ENCODE results near the gene HAGHL.

HAGHL gene

DNA sequence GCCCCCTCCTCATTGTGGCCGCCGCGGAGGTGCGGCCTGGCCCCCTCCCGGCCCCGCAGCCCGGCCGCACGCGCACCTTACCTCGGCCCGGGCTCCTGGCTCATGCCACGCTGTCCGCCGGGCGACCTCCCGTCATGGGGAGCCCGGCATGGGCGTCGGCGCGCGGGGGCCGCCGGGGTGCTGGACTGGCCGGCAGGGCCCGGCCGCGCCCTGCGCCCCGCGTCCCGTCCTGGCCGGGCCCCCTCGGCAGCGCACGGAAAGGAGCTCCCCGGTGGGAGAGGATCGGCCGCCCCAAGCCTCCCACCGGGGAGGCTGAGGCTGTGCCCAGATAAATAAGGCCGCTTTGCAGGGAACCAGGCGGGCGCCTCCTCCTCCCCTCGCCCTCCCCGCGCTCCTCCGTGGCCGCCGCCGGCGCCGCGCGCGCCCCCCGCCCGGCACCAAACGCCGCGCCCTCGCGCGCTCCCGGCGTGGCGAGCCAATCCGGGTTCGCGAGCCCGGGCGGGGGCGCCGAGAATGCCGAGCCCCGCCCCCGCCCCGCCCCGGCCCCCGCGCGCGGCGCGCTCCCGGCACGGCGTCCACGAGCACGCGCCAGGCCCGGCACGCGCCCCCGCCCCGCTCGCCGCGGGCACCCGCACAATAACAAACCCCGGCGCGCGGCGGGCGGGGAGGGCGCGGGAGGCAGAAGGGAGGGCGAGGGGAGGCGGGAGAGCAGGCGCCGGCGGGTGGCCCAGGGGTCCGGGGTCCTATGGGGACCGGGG is 21.3 kb upstream of the HAGHL start, which contains the start of gene FBXL16:
Gene FBXL16, minus strand, starts transcription at position 371 of the 758 bp plus-strand sequence. CDS start 8,396 bp downstream, outside the sequence.
- in situ Hi-C loops (cut with MboI; ENCODE audit: low sequenced_read_pairs) = loop anchor here (25.0 kb wide), 1 partner anchor 357 kb away; the partner anchor contains the start of gene SSTR5

- in situ Hi-C loops (cut with MboI; ENCODE audit: low sequenced_read_pairs) = loop anchor here (25.0 kb wide), 1 partner anchor 356 kb away; the partner anchor contains the start of gene SSTR5
Observed at GRCh38 chr16:706189-707061, 20.5 kb upstream of the HAGHL start.

DNA sequence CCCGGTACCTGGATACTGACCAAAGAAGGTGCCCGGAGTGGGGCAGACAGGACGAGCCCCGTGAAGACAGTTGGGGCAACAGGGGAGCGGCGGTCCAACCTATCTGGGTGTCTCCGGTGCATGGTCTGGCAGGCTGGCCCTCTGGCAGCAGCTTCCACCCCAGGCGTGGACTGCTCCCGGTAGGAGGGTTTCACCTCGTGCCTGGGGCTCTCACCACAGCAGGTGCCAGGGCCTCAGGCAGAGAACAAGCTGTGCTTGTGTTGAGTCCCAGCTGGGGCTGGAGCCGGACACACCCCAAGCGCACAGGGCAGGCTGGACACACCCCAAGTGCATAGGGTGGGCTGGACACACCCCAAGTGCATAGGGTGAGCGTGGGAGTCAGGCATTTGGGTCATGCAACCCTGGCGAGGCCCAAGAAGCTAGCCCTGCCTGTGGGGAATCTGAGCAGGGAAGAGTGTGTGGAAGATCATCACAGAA is 19.8 kb upstream of the HAGHL start:
- in situ Hi-C loops (cut with MboI; ENCODE audit: low sequenced_read_pairs) = loop anchor here (25.0 kb wide), 1 partner anchor 355 kb away; the partner anchor contains the start of gene SSTR5

GRCh38 chr16:708019-708418 is 18.9 kb upstream of the HAGHL start:
- in situ Hi-C loops (cut with MboI; ENCODE audit: low sequenced_read_pairs) = loop anchor here (25.0 kb wide), 1 partner anchor 354 kb away; the partner anchor contains the start of gene SSTR5

- in situ Hi-C loops (cut with MboI; ENCODE audit: low sequenced_read_pairs) = loop anchor here (25.0 kb wide), 1 partner anchor 353 kb away; the partner anchor contains the start of gene SSTR5
Observed at GRCh38 chr16:708959-709358, 17.9 kb upstream of the HAGHL start.

- in situ Hi-C loops (cut with MboI; ENCODE audit: low sequenced_read_pairs) = loop anchor here (5.0 to 25.0 kb wide), 2 partner anchors 77 to 352 kb away; partner anchors contain the start of genes CHTF18, RPUSD1 and SSTR5
Observed at GRCh38 chr16:709566-710499, 17.1 kb upstream of the HAGHL start.

DNA sequence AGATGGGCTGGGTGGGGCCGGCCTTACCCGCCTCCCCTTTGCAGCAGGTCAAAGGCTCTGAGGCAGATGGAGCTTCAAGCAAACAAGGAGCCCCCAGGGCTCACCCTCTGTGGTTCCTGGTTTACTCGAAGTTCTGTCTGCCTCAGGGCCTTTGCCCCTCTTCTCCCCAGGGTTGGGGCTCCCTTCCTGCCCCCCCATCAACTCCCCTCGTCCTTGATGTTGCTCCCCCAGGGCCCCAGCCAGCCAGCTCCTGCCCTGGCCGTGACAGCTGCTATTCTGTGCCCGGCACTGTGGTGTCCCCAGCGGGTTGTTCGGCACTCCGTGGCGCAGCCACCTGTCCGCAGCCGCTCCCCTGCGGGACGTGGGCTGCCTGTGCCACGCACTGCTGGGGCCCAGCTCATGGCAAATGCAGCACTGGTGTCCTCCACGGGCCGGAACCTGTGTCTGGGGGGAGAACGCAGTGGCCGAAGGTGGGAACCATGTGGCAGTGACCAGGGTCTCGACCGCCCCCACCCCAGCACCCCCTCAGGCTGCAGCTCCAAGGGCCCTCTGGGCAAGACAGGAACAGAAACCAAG is 16.3 kb upstream of the HAGHL start:
- in situ Hi-C loops (cut with MboI; ENCODE audit: low sequenced_read_pairs) = loop anchor here (5.0 to 25.0 kb wide), 2 partner anchors 77 to 352 kb away; partner anchors contain the start of genes CHTF18, RPUSD1 and SSTR5

DNA sequence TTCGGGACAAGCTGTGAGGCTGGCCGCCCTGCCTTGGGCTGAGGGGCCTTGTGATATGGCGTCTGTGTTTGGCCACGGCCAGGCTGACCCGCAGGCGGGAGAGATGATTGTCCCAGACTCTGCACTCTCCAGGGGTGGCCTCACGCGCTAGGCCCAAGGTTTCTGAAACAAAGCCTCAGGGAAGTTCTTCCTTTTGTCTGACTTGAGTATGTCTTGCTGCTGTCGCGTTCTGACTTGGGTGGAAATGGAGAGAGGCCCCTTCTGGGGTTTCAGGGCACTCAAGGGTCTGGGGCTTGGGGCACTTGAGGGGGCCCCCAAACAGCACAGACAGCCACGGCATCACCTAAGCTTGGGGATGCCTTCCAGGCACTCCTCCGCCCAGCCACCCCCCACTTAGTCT is 15.8 kb upstream of the HAGHL start:
- in situ Hi-C loops (cut with MboI; ENCODE audit: low sequenced_read_pairs) = loop anchor here (5.0 to 25.0 kb wide), 2 partner anchors 76 to 351 kb away; partner anchors contain the start of genes CHTF18, RPUSD1 and SSTR5

DNA sequence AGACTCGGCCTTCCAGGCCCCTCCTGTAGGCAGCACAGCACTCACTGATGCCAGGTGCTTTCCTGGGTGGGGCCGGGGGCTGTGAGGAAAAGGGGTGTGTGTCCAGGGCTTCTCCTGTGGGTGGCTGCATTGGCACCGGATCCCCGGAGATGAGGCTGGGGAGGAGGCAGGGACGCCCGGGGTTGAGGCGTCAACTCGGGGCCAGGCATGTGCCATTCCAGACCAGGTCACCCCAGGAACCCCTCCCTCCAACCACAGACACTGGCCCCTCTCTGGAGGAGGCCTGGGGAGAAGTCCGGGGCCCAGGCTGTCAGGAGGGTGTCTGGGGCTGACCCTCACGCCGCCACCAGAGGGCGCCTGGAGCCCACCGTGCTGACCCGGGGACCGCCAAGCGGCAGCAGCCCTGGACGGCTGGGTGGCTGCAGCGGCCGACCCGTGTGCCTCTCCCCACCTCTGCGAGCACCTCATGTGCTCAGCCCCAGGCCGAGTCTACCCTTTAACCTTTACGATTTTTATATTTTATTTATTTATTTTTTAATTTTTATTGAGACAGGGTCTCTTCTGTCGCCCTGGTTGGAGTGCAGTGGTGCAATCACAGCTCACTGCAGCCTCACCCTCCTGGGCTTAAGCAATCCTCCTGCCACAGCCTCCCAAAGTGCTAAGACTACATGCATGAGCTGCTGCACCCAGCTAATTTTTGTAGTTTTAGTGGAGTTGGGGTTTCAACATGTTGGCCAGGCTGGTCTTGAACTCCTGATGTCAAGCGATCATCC is 15.2 kb upstream of the HAGHL start:
- in situ Hi-C loops (cut with MboI; ENCODE audit: low sequenced_read_pairs) = loop anchor here (5.0 to 25.0 kb wide), 2 partner anchors 76 to 351 kb away; partner anchors contain the start of genes CHTF18, RPUSD1 and SSTR5

DNA sequence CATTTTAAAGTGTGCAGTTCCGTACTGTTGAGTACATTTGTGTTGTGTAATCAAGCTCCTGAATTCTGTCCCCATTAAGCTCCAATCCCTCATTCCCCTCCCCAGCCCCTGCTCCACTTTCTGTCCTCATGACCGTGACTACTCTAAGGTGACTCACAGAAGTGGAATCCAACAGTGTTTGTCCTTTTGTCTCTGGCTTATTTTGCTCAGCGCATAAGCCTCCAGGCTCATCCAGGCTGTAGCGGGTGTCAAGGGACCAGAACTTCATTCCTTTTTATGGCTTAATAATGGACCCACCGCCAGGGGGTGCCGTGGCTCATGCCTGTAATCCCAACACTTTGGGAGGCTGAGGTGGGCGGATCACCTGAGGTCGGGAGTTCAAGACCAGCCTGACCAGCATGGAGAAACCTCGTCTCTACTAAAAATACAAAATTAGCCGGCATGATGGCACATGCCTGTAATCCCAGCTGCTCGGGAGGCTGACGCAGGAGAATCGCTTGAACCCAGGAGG is 14.1 kb upstream of the HAGHL start:
- in situ Hi-C loops (cut with MboI; ENCODE audit: low sequenced_read_pairs) = loop anchor here (5.0 to 25.0 kb wide), 2 partner anchors 75 to 350 kb away; partner anchors contain the start of genes CHTF18, RPUSD1 and SSTR5

DNA sequence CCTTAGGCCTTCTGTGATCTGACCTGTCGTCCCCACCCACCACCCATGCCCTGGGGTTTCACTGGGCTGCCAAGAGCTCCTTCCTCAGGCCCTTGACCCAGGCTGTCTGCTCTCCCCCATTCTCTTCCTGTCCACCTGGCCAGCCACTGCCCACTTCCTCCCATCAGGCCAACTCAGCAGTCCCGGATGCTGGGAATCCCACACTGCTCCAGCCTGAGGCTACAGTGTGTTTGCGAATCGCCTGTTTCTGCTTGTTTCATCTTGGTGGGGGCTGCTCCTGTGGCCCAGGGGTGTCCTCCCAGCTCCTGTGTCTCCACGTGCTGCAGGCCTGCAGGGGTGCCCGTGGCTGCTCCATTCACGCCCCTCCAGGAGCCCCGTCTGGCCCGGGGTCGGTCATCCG is 12.8 kb upstream of the HAGHL start:
- in situ Hi-C loops (cut with MboI; ENCODE audit: low sequenced_read_pairs) = loop anchor here (5.0 to 25.0 kb wide), 2 partner anchors 73 to 348 kb away; partner anchors contain the start of genes CHTF18, RPUSD1 and SSTR5

DNA sequence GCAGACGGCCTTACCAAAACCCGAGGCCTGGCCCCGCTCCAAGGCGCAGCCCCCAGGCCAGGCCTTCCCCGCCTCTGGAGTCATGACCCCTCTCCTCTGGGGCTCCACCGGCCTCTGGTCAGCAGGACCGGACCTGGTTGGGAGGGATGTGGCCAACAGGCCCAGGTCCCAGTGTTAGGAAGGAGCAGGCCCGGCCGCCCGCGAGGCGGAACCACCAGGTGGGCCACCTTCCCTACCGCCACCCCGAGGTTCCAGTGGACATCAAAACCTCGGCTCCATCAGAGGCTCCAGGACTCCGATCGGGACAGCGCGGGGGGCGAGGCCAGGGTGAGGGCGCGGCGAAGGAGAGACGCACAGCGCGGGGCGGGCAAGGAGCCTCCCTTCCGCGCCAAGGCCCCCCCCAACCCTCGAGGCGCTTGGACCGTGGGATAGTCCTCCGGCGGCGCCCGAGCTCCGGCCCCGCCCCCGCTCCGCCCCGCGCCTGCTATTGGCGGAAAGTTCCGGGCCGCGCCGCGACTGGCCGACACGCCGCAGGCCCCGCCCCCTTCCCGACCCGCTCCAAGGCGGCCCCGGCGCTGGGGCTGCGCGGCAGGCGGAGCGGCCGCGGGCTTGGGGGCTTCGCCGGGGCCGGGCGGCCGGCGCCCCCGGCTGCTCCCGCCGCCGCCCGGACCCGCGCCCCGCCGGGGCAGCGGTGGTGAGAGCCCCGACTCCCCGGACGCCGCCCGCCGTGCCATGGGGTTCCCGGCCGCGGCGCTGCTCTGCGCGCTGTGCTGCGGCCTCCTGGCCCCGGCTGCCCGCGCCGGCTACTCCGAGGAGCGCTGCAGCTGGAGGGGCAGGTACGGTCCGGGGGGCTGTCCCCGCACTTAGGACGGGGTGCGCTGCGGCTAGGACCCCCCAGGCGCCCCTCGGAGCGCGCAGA is 12.1 kb upstream of the HAGHL start, which contains the start of gene METRN:
Gene METRN, plus strand, starts transcription at position 561 of the 919 bp plus-strand sequence. Its CDS starts 172 bp downstream, at position 733.
- in situ Hi-C loops (cut with MboI; ENCODE audit: low sequenced_read_pairs) = loop anchor here (5.0 to 25.0 kb wide), 2 partner anchors 72 to 347 kb away; partner anchors contain the start of genes CHTF18, RPUSD1 and SSTR5

DNA sequence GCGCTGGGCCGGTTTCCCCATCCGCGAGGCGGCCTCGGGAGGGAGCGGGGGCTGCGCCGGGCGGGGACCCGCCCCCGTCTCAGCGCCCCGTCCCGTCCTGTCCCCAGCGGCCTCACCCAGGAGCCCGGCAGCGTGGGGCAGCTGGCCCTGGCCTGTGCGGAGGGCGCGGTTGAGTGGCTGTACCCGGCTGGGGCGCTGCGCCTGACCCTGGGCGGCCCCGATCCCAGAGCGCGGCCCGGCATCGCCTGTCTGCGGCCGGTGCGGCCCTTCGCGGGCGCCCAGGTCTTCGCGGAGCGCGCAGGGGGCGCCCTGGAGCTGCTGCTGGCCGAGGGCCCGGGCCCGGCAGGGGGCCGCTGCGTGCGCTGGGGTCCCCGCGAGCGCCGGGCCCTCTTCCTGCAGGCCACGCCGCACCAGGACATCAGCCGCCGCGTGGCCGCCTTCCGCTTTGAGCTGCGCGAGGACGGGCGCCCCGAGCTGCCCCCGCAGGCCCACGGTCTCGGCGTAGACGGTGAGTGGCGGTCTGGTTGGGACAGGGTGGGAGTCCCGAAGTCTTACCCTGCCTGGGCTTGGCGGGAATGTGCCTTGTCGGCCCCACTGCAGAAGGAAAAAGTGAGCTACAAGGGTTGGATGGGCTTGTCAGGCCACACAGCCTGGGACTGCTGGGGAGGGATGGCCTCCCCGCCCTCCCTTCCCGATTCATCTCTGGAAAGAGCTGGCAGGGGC is 11.3 kb upstream of the HAGHL start:
- in situ Hi-C loops (cut with MboI; ENCODE audit: low sequenced_read_pairs) = loop anchor here (25.0 kb wide), 1 partner anchor 347 kb away; the partner anchor contains the start of gene SSTR5

DNA sequence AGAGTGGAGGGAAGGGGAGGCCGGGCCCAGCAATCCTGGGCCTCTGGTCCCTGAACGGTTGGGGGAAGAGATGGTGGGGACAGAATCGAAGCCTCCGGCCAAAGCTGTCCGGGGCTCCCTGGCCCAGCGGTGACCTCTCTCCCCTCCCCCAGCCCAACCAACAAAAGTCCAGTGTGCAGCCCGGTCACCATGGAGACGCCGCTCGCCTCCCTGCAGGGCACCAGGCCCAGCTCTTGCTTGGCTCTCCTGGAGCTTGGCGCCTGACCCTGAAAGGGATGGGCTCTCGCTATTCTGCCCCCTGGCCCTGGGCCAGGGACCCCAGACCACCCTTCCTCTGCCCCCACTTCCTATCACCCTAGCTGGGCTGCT is 10.7 kb upstream of the HAGHL start:
- in situ Hi-C loops (cut with MboI; ENCODE audit: low sequenced_read_pairs) = loop anchor here (25.0 kb wide), 1 partner anchor 346 kb away; the partner anchor contains the start of gene SSTR5

DNA sequence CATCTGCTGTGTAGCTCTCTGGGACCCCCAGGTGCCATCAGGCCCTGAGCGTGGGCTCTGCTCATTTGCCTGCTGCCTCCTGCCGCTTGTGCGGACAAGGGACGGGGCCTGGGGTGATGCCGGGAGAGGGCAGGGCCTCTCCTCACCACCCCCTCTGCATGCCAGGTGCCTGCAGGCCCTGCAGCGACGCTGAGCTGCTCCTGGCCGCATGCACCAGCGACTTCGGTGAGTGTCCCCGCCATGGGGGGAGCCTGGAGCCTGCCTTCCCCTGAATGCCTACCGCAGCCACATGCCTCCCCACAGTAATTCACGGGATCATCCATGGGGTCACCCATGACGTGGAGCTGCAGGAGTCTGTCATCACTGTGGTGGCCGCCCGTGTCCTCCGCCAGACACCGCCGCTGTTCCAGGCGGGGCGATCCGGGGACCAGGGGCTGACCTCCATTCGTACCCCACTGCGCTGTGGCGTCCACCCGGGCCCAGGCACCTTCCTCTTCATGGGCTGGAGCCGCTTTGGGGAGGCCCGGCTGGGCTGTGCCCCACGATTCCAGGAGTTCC is 10.1 kb upstream of the HAGHL start:
- in situ Hi-C loops (cut with MboI; ENCODE audit: low sequenced_read_pairs) = loop anchor here (25.0 kb wide), 1 partner anchor 345 kb away; the partner anchor contains the start of gene SSTR5

Measured in HL-60/S4 (cell line).